Duodenal mucosa (tissue), 2 donors: Measurements from ENCODE around the gene DLX5.
"Not testable (repeated sequence)": the region's sequence is repeated elsewhere in the genome, so short reads cannot be mapped to it uniquely, and the experiment has no call there.

Experiments used
- H3K27ac ChIP-seq: one replicate; pipeline ENCODE4 v1.7.0; 2013; ENCODE audit warnings: low read depth, low read length
- H3K27me3 ChIP-seq, 2 donors: one replicate each; pipeline ENCODE4 v1.7.0; 2013; ENCODE audit warnings: low read length in 2 of 2, control low read depth in 1 of 2; ENCODE audit not compliant: insufficient read depth in 2 of 2, control insufficient read depth in 1 of 2
- H3K36me3 ChIP-seq, 2 donors: one replicate each; pipeline ENCODE4 v1.7.0; 2013; ENCODE audit warnings: low read length in 2 of 2, control low read depth in 1 of 2; ENCODE audit not compliant: insufficient read depth in 2 of 2, control insufficient read depth in 1 of 2
- H3K4me1 ChIP-seq, 2 donors: one replicate each; pipeline ENCODE4 v1.7.0; 2013; ENCODE audit warnings: low read length in 2 of 2, control low read depth in 1 of 2; ENCODE audit not compliant: insufficient read depth in 2 of 2, control insufficient read depth in 1 of 2
- H3K4me3 ChIP-seq, 2 donors: one replicate each; pipeline ENCODE4 v1.7.0; 2013; ENCODE audit warnings: low read length in 2 of 2, low read depth in 1 of 2
- H3K9ac ChIP-seq, 2 donors: one replicate each; pipeline ENCODE4 v1.7.0; 2013; ENCODE audit warnings: low read length in 2 of 2, low read depth in 1 of 2
- H3K9me3 ChIP-seq, 2 donors: one replicate each; pipeline ENCODE4 v1.7.0; 2013; ENCODE audit warnings: low read length in 2 of 2, control low read depth in 1 of 2; ENCODE audit not compliant: control insufficient read depth in 1 of 2

Gene DLX5

GRCh38 chr7:97024209-97025129 lies at the start of gene DLX5:
TSS of gene DLX5 (minus strand) at chr7:97024831. CDS start at chr7:97024623, 208 bp downstream.
- peak within 1 kb of the TSS in 1 of 2 donors; percentile 40 for H3K4me3 ChIP-seq
- no peak within 1 kb of the TSS for H3K27ac ChIP-seq
- no peak within 1 kb of the TSS for H3K9ac ChIP-seq
- H3K4me1 ChIP-seq, result peaks cover 19 to 24% of the 10 kb centered on the region in 2 donors
- no peaks in the 10 kb centered on the region for H3K36me3 ChIP-seq
- H3K9me3 ChIP-seq, result no peaks in the 10 kb centered on the region
- H3K27me3 ChIP-seq, result peaks cover 70 to 81% of the 10 kb centered on the region in 2 donors

DNA sequence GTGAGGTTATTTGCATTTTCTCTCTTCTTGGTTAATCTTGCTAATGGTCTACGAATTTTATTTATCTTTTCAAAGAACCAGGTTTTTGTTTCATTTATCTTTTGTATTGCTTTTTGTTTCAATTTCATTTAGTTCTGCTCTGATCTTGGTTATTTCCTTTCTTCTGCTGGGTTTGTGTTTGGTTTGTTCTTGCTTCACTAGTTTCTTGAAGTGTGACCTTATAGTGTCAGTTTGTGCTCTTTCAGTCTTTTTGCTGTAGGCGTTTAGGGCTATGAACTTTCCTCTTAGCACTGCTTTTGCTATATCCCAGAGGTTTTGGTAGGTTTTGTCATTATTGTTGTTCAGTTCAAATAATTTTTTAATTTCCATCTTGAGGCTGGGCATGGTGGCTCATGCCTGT lies 47.4 kb upstream of the DLX5 start:
- H3K4me1 ChIP-seq, H3K27me3 ChIP-seq, H3K36me3 ChIP-seq, H3K4me3 ChIP-seq, H3K27ac ChIP-seq, H3K9ac ChIP-seq, H3K9me3 ChIP-seq: not testable (repeated sequence)

- Histone ChIP-seq H3K9ac (no peak overlapping the region), H3K4me3 (no peak overlapping the region), H3K27me3 (no peaks in the 10 kb centered on the region), H3K9me3 (no peaks in the 10 kb centered on the region), H3K4me1 (no peaks in the 10 kb centered on the region), H3K36me3 (no peaks in the 10 kb centered on the region), H3K27ac (no peak overlapping the region)
Measured at GRCh38 chr7:97064972-97065587, 40.4 kb upstream of the DLX5 start.

DNA sequence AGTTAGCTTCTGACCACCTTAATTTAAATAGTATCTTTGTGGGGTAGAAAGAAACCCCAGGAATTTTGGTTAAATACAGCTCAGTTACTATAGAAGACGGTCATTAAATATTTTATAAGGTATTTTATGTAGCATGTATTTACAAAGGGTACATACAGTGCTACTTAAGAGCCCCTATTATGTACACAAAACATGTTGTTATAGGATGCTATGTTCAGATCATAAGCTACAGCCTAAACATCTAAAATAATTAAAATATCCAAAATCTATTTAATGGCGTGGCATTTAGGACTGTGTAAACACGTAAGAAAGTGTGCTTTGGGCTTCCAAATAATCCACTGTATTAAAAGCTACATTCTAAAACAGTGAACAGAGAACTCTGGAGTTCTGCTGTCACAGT lies 39.4 kb upstream of the DLX5 start:
- Histone ChIP-seq H3K9ac (no peak overlapping the region), H3K27me3 (no peaks in the 10 kb centered on the region), H3K4me3 (no peak overlapping the region), H3K27ac (no peak overlapping the region), H3K9me3 (peaks cover 0 to 4% of the 10 kb centered on the region in 2 donors), H3K4me1 (no peaks in the 10 kb centered on the region), H3K36me3 (no peaks in the 10 kb centered on the region)

GRCh38 chr7:97043281-97043680 lies 18.6 kb upstream of the DLX5 start:
- H3K9me3 ChIP-seq, result no peaks in the 10 kb centered on the region
- no peaks in the 10 kb centered on the region for H3K27me3 ChIP-seq

GRCh38 chr7:97039374-97040065 lies 14.9 kb upstream of the DLX5 start:
- Histone ChIP-seq H3K9ac (no peak overlapping the region), H3K9me3 (no peaks in the 10 kb centered on the region), H3K36me3 (no peaks in the 10 kb centered on the region), H3K4me3 (no peak overlapping the region), H3K4me1 (no peaks in the 10 kb centered on the region), H3K27me3 (no peaks in the 10 kb centered on the region), H3K27ac (no peak overlapping the region)

More at GRCh38 chr7:97043281-97043680, 18.6 kb upstream of the DLX5 start:
- Histone ChIP-seq H3K36me3 (no peaks in the 10 kb centered on the region), H3K9ac (no peak overlapping the region), H3K27ac (no peak overlapping the region), H3K4me1 (no peaks in the 10 kb centered on the region), H3K4me3 (no peak overlapping the region)

DNA sequence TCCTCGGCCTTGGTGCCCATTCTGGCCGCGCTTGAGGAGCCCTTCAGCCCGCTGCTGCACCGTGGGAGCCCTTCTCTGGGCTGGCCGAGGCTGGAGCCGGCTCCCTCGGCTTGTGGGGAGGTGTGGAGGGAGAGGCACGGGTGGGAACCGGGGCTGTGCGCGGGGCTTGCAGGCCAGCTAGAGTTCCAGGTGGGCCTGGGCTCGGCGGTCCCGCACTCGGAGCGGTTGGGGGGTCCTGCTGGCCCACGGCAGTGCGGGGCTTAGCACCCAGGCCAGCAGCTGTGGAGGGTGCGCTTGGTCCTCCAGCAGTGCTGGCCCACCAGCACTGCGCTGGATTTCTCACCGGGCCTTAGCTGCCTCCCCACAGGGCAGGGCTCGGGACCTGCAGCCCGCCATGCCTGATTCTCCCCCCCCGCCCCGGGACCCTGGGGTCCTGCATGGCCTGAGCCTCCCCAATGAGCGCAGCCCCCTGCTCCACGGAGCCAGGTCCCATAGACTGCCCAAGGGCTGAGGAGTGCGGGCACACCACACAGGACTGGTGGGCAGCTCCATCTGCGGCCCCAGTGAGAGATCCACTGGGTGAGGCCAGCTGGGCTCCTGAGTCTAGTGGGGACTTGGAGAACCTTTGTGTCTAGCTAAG lies 9.7 kb upstream of the DLX5 start:
- H3K9me3 ChIP-seq, H3K4me1 ChIP-seq, H3K4me3 ChIP-seq, H3K36me3 ChIP-seq, H3K27ac ChIP-seq, H3K9ac ChIP-seq: not testable (repeated sequence)
- H3K27me3 ChIP-seq, result peaks cover 0 to 11% of the 10 kb centered on the region in 2 donors

- H3K9me3 ChIP-seq, result no peaks in the 10 kb centered on the region
- no peak overlapping the region for H3K27ac ChIP-seq
- no peaks in the 10 kb centered on the region for H3K36me3 ChIP-seq
- H3K4me1 ChIP-seq, result peaks cover 19 to 24% of the 10 kb centered on the region in 2 donors
- peaks cover 47 to 62% of the 10 kb centered on the region in 2 donors for H3K27me3 ChIP-seq
- H3K9ac ChIP-seq, result no peak overlapping the region
- H3K4me3 ChIP-seq, result peak overlapping the region; percentile 51 to 63
Measured at GRCh38 chr7:97027427-97028234, 3.0 kb upstream of the DLX5 start.

GRCh38 chr7:97026715-97027426 lies 2.2 kb upstream of the DLX5 start:
- no peak overlapping the region for H3K9ac ChIP-seq
- peak overlapping the region; percentile 51 to 63 for H3K4me3 ChIP-seq
- H3K36me3 ChIP-seq, result no peaks in the 10 kb centered on the region
- H3K4me1 ChIP-seq, result peaks cover 19 to 24% of the 10 kb centered on the region in 2 donors
- H3K27me3 ChIP-seq, result peaks cover 55 to 63% of the 10 kb centered on the region in 2 donors
- no peak overlapping the region for H3K27ac ChIP-seq
- no peaks in the 10 kb centered on the region for H3K9me3 ChIP-seq
